ENCODE results near the gene ZNF835.

DNA sequence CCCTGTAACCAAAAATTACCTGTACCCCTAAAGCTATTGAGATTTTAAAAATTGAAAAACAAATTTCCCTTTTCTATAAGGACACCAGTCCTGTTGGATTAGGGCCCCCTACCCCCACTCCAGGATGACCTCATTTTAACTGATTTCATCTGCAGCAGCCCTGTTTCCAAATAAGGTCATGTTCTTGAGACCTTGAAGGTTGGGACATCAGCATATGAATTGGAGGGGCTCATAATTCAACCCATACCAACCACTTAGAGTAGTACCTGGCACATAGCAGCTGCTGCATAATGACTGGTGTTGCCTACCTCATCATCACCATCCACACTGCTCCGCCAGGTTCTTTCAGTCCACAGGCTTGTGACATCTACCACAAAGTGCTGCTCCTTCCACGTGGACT lies 58.8 kb downstream of the ZNF835 start:
- no peak for TF ChIP-seq ZNF565 (CRISPR knock-in tag; conservative IDR thresholded peaks at IDR 0.05; ENCODE audit: low read depth)
- no peak for TF ChIP-seq ZNF70 (CRISPR knock-in tag; IDR thresholded peaks at IDR 0.05)
- TF ChIP-seq, protein P1, sequence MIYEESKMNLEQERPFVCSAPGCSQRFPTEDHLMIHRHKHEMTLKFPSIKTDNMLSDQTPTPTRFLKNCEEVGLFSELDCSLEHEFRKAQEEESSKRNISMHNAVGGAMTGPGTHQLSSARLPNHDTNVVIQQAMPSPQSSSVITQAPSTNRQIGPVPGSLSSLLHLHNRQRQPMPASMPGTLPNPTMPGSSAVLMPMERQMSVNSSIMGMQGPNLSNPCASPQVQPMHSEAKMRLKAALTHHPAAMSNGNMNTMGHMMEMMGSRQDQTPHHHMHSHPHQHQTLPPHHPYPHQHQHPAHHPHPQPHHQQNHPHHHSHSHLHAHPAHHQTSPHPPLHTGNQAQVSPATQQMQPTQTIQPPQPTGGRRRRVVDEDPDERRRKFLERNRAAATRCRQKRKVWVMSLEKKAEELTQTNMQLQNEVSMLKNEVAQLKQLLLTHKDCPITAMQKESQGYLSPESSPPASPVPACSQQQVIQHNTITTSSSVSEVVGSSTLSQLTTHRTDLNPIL (CRISPR knock-in tag; IDR thresholded peaks at IDR 0.05; ENCODE audit: low read depth) = no peak
- TF ChIP-seq, protein P2, sequence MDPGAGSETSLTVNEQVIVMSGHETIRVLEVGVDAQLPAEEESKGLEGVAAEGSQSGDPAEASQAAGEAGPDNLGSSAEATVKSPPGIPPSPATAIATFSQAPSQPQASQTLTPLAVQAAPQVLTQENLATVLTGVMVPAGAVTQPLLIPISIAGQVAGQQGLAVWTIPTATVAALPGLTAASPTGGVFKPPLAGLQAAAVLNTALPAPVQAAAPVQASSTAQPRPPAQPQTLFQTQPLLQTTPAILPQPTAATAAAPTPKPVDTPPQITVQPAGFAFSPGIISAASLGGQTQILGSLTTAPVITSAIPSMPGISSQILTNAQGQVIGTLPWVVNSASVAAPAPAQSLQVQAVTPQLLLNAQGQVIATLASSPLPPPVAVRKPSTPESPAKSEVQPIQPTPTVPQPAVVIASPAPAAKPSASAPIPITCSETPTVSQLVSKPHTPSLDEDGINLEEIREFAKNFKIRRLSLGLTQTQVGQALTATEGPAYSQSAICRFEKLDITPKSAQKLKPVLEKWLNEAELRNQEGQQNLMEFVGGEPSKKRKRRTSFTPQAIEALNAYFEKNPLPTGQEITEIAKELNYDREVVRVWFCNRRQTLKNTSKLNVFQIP (CRISPR knock-in tag; IDR thresholded peaks at IDR 0.05; ENCODE audit: borderline replicate concordance, low read depth) = no peak
- TF ChIP-seq OSR1 (CRISPR knock-in tag; IDR thresholded peaks at IDR 0.05) = no peak
- no peak for TF ChIP-seq PATZ1 (CRISPR knock-in tag; IDR thresholded peaks at IDR 0.05; ENCODE audit: borderline replicate concordance)
- no peak for TF ChIP-seq RARB (CRISPR knock-in tag; IDR thresholded peaks at IDR 0.05)
- TF ChIP-seq ZFP3 (CRISPR knock-in tag; IDR thresholded peaks at IDR 0.05) = no peak
- no peak for TF ChIP-seq ZFP30 (CRISPR knock-in tag; IDR thresholded peaks at IDR 0.05)
- TF ChIP-seq ARNTL (CRISPR knock-in tag; IDR thresholded peaks at IDR 0.05; ENCODE audit: borderline replicate concordance, low read depth) = no peak
- TF ChIP-seq ISL1 (CRISPR knock-in tag; IDR thresholded peaks at IDR 0.05) = no peak

Data from SK-N-SH treated with all-trans-retinoic acid at 6 μM for 48 hours (cell line).